Astrocyte (in vitro differentiated cells and primary cell): Measurements from ENCODE around the gene RASGRP3. TPM values are rescaled to one million over a fixed set of nuclear protein-coding genes. Genes with fewer than 3 reads are reported as not detected.

ENCODE experiments used
- DNase-seq: peaks from one replicate; pipeline ENCODE4 v3.0.0-alpha.2; 2010; ENCODE audit warnings: low read depth
- FAIRE-seq: peaks from 2 replicates; lab custom pipeline; 2011; peaks lifted over from hg19 to GRCh38; lab: Jason Lieb, UNC
- H2AFZ ChIP-seq: 2 replicates; pipeline ENCODE4 v1.6.0; 2012; ENCODE audit warnings: low read depth, low read length, inconsistent platforms
- H3K27ac ChIP-seq: 2 replicates; pipeline ENCODE4 v1.5.1; 2011; ENCODE audit warnings: low read depth, low read length, inconsistent platforms
- H3K27me3 ChIP-seq: 2 replicates; pipeline ENCODE4 v1.6.0; 2011; ENCODE audit warnings: low read length, inconsistent platforms; ENCODE audit not compliant: insufficient read depth
- H3K36me3 ChIP-seq: 2 replicates; pipeline ENCODE4 v1.5.1; 2011; ENCODE audit warnings: low read length, inconsistent platforms; ENCODE audit not compliant: insufficient read depth
- H3K4me1 ChIP-seq: 2 replicates; pipeline ENCODE4 v1.5.1; 2011; ENCODE audit warnings: low read length, inconsistent platforms; ENCODE audit not compliant: insufficient read depth
- H3K4me2 ChIP-seq: 2 replicates; pipeline ENCODE4 v1.6.0; 2012; ENCODE audit warnings: low read length, inconsistent platforms
- H3K4me3 ChIP-seq: 2 replicates; pipeline ENCODE4 v1.5.1; 2011; ENCODE audit warnings: low read depth, mild to moderate bottlenecking, low read length, inconsistent platforms; ENCODE audit not compliant: insufficient read depth
- H3K79me2 ChIP-seq: 2 replicates; pipeline ENCODE4 v1.6.0; 2012; ENCODE audit warnings: mild to moderate bottlenecking, low read length, inconsistent platforms; ENCODE audit not compliant: insufficient read depth
- H3K9ac ChIP-seq: 2 replicates; pipeline ENCODE4 v1.6.0; 2012; ENCODE audit warnings: mild to moderate bottlenecking, low read length, inconsistent platforms
- H3K9me3 ChIP-seq: 2 replicates; pipeline ENCODE4 v1.5.1; 2012; ENCODE audit warnings: low read depth, mild to moderate bottlenecking, low read length, inconsistent platforms; ENCODE audit not compliant: insufficient read depth
- H4K20me1 ChIP-seq: 2 replicates; pipeline ENCODE4 v1.6.0; 2012; ENCODE audit warnings: low read length, inconsistent platforms; ENCODE audit not compliant: insufficient read depth
- H3K27ac Mint-ChIP-seq: one replicate; pipeline ENCODE4 v1.8.0; 2021; ENCODE audit warnings: mild to moderate bottlenecking, mixed read lengths; ENCODE audit not compliant: unreplicated experiment
- H3K27me3 Mint-ChIP-seq: one replicate; pipeline ENCODE4 v1.8.0; 2021; ENCODE audit warnings: low read depth, mixed read lengths; ENCODE audit not compliant: unreplicated experiment
- H3K36me3 Mint-ChIP-seq: one replicate; pipeline ENCODE4 v1.8.0; 2021; ENCODE audit warnings: low read depth, mixed read lengths; ENCODE audit not compliant: unreplicated experiment
- H3K4me1 Mint-ChIP-seq: one replicate; pipeline ENCODE4 v1.8.0; 2021; ENCODE audit warnings: low read depth, mixed read lengths; ENCODE audit not compliant: unreplicated experiment
- H3K4me3 Mint-ChIP-seq: one replicate; pipeline ENCODE4 v1.8.0; 2021; ENCODE audit warnings: mild to moderate bottlenecking, moderate library complexity, mixed read lengths; ENCODE audit not compliant: unreplicated experiment
- H3K9me3 Mint-ChIP-seq: one replicate; pipeline ENCODE4 v1.8.0; 2021; ENCODE audit warnings: mild to moderate bottlenecking, mixed read lengths; ENCODE audit not compliant: unreplicated experiment
- EZH2 ChIP-seq: IDR thresholded peaks from 2 replicates; pipeline ENCODE4 v1.6.1; 2012; ENCODE audit warnings: mild to moderate bottlenecking, low read length, inconsistent platforms; ENCODE audit not compliant: insufficient read depth
- total RNA-seq: library from RNA; stranded (reverse); gene quantifications from 2 replicates; pipeline ENCODE4 v1.2.1, GENCODE V29; 2021
- TF ChIP-seq, protein P1 (sequence below): IDR thresholded peaks from 2 replicates; pipeline ENCODE4 v1.5.1; 2011; ENCODE audit warnings: low read depth, mild to moderate bottlenecking, inconsistent platforms, low read length, moderate library complexity; ENCODE audit not compliant: insufficient read depth

The RASGRP3 gene
- total RNA-seq, 1 donor from 2014 or later = 2.8 TPM

DNA sequence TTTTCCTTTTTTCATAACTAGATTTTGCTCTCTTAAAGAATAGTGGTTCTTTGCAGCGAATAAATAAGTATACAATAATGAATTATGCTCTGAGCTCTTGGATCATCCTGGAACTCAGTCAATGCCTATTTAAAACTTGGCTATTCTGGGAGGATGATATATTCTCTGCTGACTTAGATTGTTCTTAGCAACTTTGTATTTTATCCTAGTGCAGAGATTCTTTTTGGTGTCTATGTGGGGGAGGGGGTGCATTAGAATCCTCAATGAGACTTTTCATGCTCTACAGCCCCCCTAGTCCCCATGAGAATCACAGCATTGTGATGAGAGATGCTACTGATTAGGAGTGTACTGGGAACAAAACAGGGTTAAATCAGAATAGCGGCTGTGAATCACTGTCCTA is 131.5 kb downstream of the RASGRP3 start:
- Histone ChIP-seq H3K27me3 (no peaks in the 10 kb centered on the region), H3K9me3 (no peaks in the 10 kb centered on the region), H3K4me1 (no peaks in the 10 kb centered on the region), H3K36me3 (no peaks in the 10 kb centered on the region), H3K27ac (no peak overlapping the region), H3K4me3 (no peak overlapping the region), H3K9ac (no peak overlapping the region), H3K79me2 (no peaks in the 10 kb centered on the region), H3K4me2 (no peak overlapping the region), H4K20me1 (no peaks in the 10 kb centered on the region), H2AFZ (no peak overlapping the region)
- DNase-seq (no peak), FAIRE-seq (no peak)
- Mint-ChIP-seq H3K27ac (no peak overlapping the region), H3K9me3 (peaks cover 10% of the 10 kb centered on the region), H3K4me1 (peaks cover 6% of the 10 kb centered on the region), H3K27me3 (no peaks in the 10 kb centered on the region), H3K36me3 (peaks cover 7% of the 10 kb centered on the region), H3K4me3 (no peak overlapping the region)
- TF ChIP-seq, protein P1, sequence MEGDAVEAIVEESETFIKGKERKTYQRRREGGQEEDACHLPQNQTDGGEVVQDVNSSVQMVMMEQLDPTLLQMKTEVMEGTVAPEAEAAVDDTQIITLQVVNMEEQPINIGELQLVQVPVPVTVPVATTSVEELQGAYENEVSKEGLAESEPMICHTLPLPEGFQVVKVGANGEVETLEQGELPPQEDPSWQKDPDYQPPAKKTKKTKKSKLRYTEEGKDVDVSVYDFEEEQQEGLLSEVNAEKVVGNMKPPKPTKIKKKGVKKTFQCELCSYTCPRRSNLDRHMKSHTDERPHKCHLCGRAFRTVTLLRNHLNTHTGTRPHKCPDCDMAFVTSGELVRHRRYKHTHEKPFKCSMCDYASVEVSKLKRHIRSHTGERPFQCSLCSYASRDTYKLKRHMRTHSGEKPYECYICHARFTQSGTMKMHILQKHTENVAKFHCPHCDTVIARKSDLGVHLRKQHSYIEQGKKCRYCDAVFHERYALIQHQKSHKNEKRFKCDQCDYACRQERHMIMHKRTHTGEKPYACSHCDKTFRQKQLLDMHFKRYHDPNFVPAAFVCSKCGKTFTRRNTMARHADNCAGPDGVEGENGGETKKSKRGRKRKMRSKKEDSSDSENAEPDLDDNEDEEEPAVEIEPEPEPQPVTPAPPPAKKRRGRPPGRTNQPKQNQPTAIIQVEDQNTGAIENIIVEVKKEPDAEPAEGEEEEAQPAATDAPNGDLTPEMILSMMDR = no peak
- no peak for TF ChIP-seq EZH2

DNA sequence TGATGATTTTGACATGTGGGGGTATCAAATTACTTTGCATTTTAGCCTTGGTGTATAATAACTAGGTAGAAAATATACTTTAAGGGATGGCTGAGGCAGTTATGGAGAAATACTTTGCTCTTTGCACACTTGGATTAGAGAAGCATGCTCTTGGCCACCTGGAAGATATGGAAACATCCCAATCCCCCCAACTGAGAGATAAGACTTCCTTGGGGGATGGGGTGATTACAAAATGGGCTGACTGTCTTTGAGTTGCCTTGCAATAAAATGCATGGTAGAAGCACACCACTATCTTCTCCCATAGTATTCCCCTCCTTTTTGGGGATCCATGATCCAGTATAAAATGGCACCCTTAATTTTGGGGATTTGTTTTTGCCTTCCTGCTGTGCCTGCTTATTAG is 137.7 kb downstream of the RASGRP3 start:
- Histone ChIP-seq H3K9ac (no peak overlapping the region), H3K4me1 (no peaks in the 10 kb centered on the region), H2AFZ (no peak overlapping the region), H3K9me3 (no peaks in the 10 kb centered on the region), H3K4me3 (no peak overlapping the region), H4K20me1 (no peaks in the 10 kb centered on the region), H3K36me3 (no peaks in the 10 kb centered on the region), H3K4me2 (no peak overlapping the region), H3K79me2 (no peaks in the 10 kb centered on the region), H3K27ac (no peak overlapping the region), H3K27me3 (no peaks in the 10 kb centered on the region)
- no peak for TF ChIP-seq EZH2
- peaks cover 18% of the 10 kb centered on the region for H3K9me3 Mint-ChIP-seq
- FAIRE-seq = no peak
- peaks cover 9% of the 10 kb centered on the region for H3K4me1 Mint-ChIP-seq
- peaks cover 2% of the 10 kb centered on the region for H3K36me3 Mint-ChIP-seq
- no peak for DNase-seq
- H3K27ac Mint-ChIP-seq = no peak overlapping the region
- no peaks in the 10 kb centered on the region for H3K27me3 Mint-ChIP-seq
- no peak overlapping the region for H3K4me3 Mint-ChIP-seq

Other genes with a start within 250 kb of the RASGRP3 start
- gene FAM98A, start 122.7 kb downstream of the RASGRP3 start, total RNA-seq = 94.1 and 106 TPM in 2 replicates